IMR-90 (cell line): ENCODE data around the gene SNRPA1. TPM values are rescaled to one million over a fixed set of nuclear protein-coding genes. Genes with fewer than 3 reads are reported as not detected.

Source experiments
- ATAC-seq: fragments of 200-7000 bp; cut with Tn5 transposase; 2 replicates; pipeline ENCODE4 v1.9.1; 2020; ENCODE audit warnings: low read depth, mild to moderate bottlenecking, moderate library complexity
- BruUV-seq: library from RNA; stranded (reverse); fragments of 400-500 nt; replicated peaks from 2 replicates; lab custom pipeline; 2021; lab: Mats Ljungman, UMichigan
- CTCF ChIA-PET: fragments of 300-600 bp; formaldehyde crosslinking; extraction: SDS; loops from one replicate; lab custom pipeline; 2021; ENCODE audit warnings: antibody characterized with exemption; lab: Yijun Ruan, JAX
- POLR2A ChIA-PET: fragments of 300-600 bp; sonication (Branson Sonifier 250); formaldehyde crosslinking; loops from one replicate; lab custom pipeline; 2022; ENCODE audit warnings: antibody characterized with exemption; ENCODE audit not compliant: unreplicated experiment; lab: Charles Lee
- DNase-seq: peaks from one replicate; pipeline ENCODE4 v3.0.0; 2013
- H2AFZ ChIP-seq: replicated peaks from 2 replicates; pipeline ENCODE3; 2013; ENCODE audit warnings: low read length, mild to moderate bottlenecking; ENCODE audit not compliant: poor library complexity
- H2AK5ac ChIP-seq: 2 replicates; pipeline ENCODE4 v1.6.1; 2013; ENCODE audit warnings: low read depth, low read length, inconsistent platforms
- H2AK9ac ChIP-seq: replicated peaks from 2 replicates; pipeline ENCODE3; 2013; ENCODE audit warnings: mild to moderate bottlenecking, low read depth, low read length, moderate library complexity; ENCODE audit not compliant: poor library complexity
- H2BK120ac ChIP-seq: 2 replicates; pipeline ENCODE4 v1.6.1; 2013; ENCODE audit warnings: low read depth, low read length, inconsistent platforms
- H2BK15ac ChIP-seq: 3 replicates; pipeline ENCODE4 v1.6.1; 2013; ENCODE audit warnings: low read depth, low read length, inconsistent platforms
- H2BK20ac ChIP-seq: 2 replicates; pipeline ENCODE4 v1.6.1; 2013; ENCODE audit warnings: low read depth, mild to moderate bottlenecking, inconsistent platforms, low read length, moderate library complexity
- H2BK5ac ChIP-seq: 2 replicates; pipeline ENCODE4 v1.6.1; 2013; ENCODE audit warnings: mild to moderate bottlenecking, low read depth, low read length, inconsistent platforms; ENCODE audit not compliant: poor library complexity, severe bottlenecking
- H3K14ac ChIP-seq: replicated peaks from 2 replicates; pipeline ENCODE4 v1.6.1; 2013; ENCODE audit warnings: low read depth, low read length, inconsistent platforms
- H3K18ac ChIP-seq: 2 replicates; pipeline ENCODE4 v1.6.1; 2013; ENCODE audit warnings: low read depth, low read length, control low read depth
- H3K23ac ChIP-seq: 2 replicates; pipeline ENCODE4 v1.6.1; 2013; ENCODE audit warnings: low read depth, low read length, inconsistent platforms
- H3K27ac ChIP-seq: 2 replicates; pipeline ENCODE4 v1.5.1; 2013; ENCODE audit warnings: mild to moderate bottlenecking, control low read depth, low read length; ENCODE audit not compliant: insufficient read depth
- H3K27me3 ChIP-seq: 2 replicates; pipeline ENCODE4 v1.6.1; 2013; ENCODE audit warnings: low read length; ENCODE audit not compliant: control insufficient read depth, insufficient read depth
- H3K36me3 ChIP-seq: 2 replicates; pipeline ENCODE4 v1.6.1; 2013; ENCODE audit warnings: low read length, mixed read lengths; ENCODE audit not compliant: control insufficient read depth, insufficient read depth
- H3K4ac ChIP-seq: 2 replicates; pipeline ENCODE4 v1.6.1; 2013; ENCODE audit warnings: low read depth, low read length, inconsistent platforms
- H3K4me1 ChIP-seq: 2 replicates; pipeline ENCODE4 v1.6.1; 2013; ENCODE audit warnings: low read length, mixed read lengths; ENCODE audit not compliant: control insufficient read depth, insufficient read depth
- H3K4me2 ChIP-seq: 2 replicates; pipeline ENCODE4 v1.6.1; 2013; ENCODE audit warnings: low read depth, mild to moderate bottlenecking, control low read depth, low read length, moderate library complexity
- H3K4me3 ChIP-seq: 2 replicates; pipeline ENCODE4 v1.5.1; 2013; ENCODE audit warnings: low read depth, mild to moderate bottlenecking, control low read depth, low read length, moderate library complexity; ENCODE audit not compliant: insufficient read depth
- H3K56ac ChIP-seq: 2 replicates; pipeline ENCODE4 v1.6.1; 2013; ENCODE audit warnings: low read length, inconsistent platforms; ENCODE audit not compliant: insufficient read depth; ENCODE audit errors: extremely low read depth
- H3K79me1 ChIP-seq, 2 experiments: 2 replicates each; pipeline ENCODE4 v1.6.1; 2013; ENCODE audit warnings: low read length in 2 of 2, inconsistent platforms in 1 of 2, low read depth in 1 of 2
- H3K9ac ChIP-seq: 2 replicates; pipeline ENCODE4 v1.6.1; 2013; ENCODE audit warnings: low read depth, low read length, control low read depth
- H3K9me1 ChIP-seq: 2 replicates; pipeline ENCODE4 v1.6.1; 2013; ENCODE audit warnings: low read length, inconsistent platforms; ENCODE audit not compliant: insufficient read depth
- H3K9me3 ChIP-seq: 2 replicates; pipeline ENCODE4 v1.6.1; 2013; ENCODE audit warnings: low read length; ENCODE audit not compliant: control insufficient read depth, insufficient read depth
- H4K20me1 ChIP-seq: 2 replicates; pipeline ENCODE4 v1.6.1; 2013; ENCODE audit warnings: low read length, inconsistent platforms; ENCODE audit not compliant: insufficient read depth
- H4K5ac ChIP-seq: 2 replicates; pipeline ENCODE4 v1.6.1; 2013; ENCODE audit warnings: mild to moderate bottlenecking, low read depth, low read length, control low read depth
- H4K8ac ChIP-seq, 2 experiments: 2 replicates each; pipeline ENCODE4 v1.6.1; 2013; ENCODE audit warnings: low read depth in 2 of 2, low read length in 2 of 2, control low read depth in 1 of 2, inconsistent platforms in 1 of 2
- H4K91ac ChIP-seq: 2 replicates; pipeline ENCODE4 v1.6.1; 2013; ENCODE audit warnings: low read depth, low read length, inconsistent platforms; ENCODE audit not compliant: insufficient read depth
- BHLHE40 ChIP-seq: fragments of 150-350 bp; IDR thresholded peaks from 2 replicates; pipeline ENCODE4 v1.6.1; 2016; ENCODE audit warnings: mild to moderate bottlenecking, low read depth, low read length
- CEBPB ChIP-seq: IDR thresholded peaks from 2 replicates; pipeline ENCODE4 v1.6.1; 2012; ENCODE audit warnings: low read depth, low read length, improper control_type of control experiment
- CHD1 ChIP-seq: IDR thresholded peaks from 2 replicates; pipeline ENCODE4 v1.6.1; 2012; ENCODE audit warnings: low read depth, low read length, improper control_type of control experiment
- FOS ChIP-seq: fragments of 150-350 bp; IDR thresholded peaks from 2 replicates; pipeline ENCODE4 v1.6.1; 2016; ENCODE audit warnings: low read depth, low read length
- MAFK ChIP-seq: IDR thresholded peaks from 2 replicates; pipeline ENCODE4 v1.6.1; 2012; ENCODE audit warnings: low read depth, low read length, improper control_type of control experiment
- MAZ ChIP-seq: IDR thresholded peaks from 2 replicates; pipeline ENCODE4 v1.6.1; 2012; ENCODE audit warnings: low read depth, mild to moderate bottlenecking, low read length, improper control_type of control experiment, moderate library complexity, borderline replicate concordance
- MXI1 ChIP-seq: IDR thresholded peaks from 2 replicates; pipeline ENCODE4 v1.6.1; 2012; ENCODE audit warnings: low read depth, mild to moderate bottlenecking, low read length, moderate library complexity, borderline replicate concordance
- NFE2L2 ChIP-seq: fragments of 150-350 bp; IDR thresholded peaks from 2 replicates; pipeline ENCODE4 v1.6.1; 2016; ENCODE audit warnings: low read depth, mild to moderate bottlenecking, low read length
- POLR2A ChIP-seq: IDR thresholded peaks from 2 replicates; pipeline ENCODE4 v1.6.1; 2012; ENCODE audit warnings: mild to moderate bottlenecking, low read depth, low read length
- RAD21 ChIP-seq: IDR thresholded peaks from 2 replicates; pipeline ENCODE4 v1.6.1; 2012; ENCODE audit warnings: low read length, improper control_type of control experiment
- RCOR1 ChIP-seq: IDR thresholded peaks from 2 replicates; pipeline ENCODE4 v1.6.1; 2012; ENCODE audit warnings: mild to moderate bottlenecking, low read length, improper control_type of control experiment; ENCODE audit not compliant: insufficient replicate concordance
- RFX5 ChIP-seq: IDR thresholded peaks from 2 replicates; pipeline ENCODE4 v1.8.0; 2012; ENCODE audit warnings: low read depth, mild to moderate bottlenecking, low read length, moderate library complexity
- SMC3 ChIP-seq: fragments of 150-350 bp; IDR thresholded peaks from 2 replicates; pipeline ENCODE4 v1.6.1; 2016; ENCODE audit warnings: low read depth, mild to moderate bottlenecking, antibody characterized with exemption, low read length, moderate library complexity
- WGBS, 2 experiments: methylation state at CpG; one replicate each; pipeline versions ENCODE4 v1.1.5 to v1.1.7; 2013; ENCODE audit warnings: missing lambda C conversion rate in 2 of 2; ENCODE audit not compliant: insufficient read length in 1 of 2; ENCODE audit errors: extremely low coverage in 2 of 2; 5-methylcytosine and 5-hydroxymethylcytosine counted together
- dilution Hi-C: fragments of 300-500 bp; cut with HindIII; formaldehyde crosslinking; loops from one replicate; pipeline ENCODE4 v1.14.3; 2018; ENCODE audit warnings: low sequenced_read_pairs; ENCODE audit not compliant: unreplicated experiment
- in situ Hi-C: fragments of 300-500 bp; cut with MboI; formaldehyde crosslinking; loops from 3 replicates; pipeline ENCODE4 v1.14.3; 2019; ENCODE audit warnings: low sequenced_read_pairs, inconsistent platforms, mixed read lengths
- intact Hi-C: fragments of 100-400 bp; cut with micrococcal nuclease; formaldehyde crosslinking; loops from 2 replicates; pipeline ENCODE4 v1.10.0; 2022
- polyA plus RNA-seq, 3 experiments: library from polyadenylated mRNA; depleted of rRNA; stranded (reverse); fragments of >200 nt; gene quantifications; 2 replicates each; pipeline ENCODE4 v1.2.3, GENCODE V29; 2012; ENCODE audit warnings: low replicate concordance in 1 of 3
- total RNA-seq: library from RNA; depleted of rRNA; stranded (reverse); fragments of >200 nt; gene quantifications from 2 replicates; pipeline ENCODE4 v1.2.3, GENCODE V29; 2012
- TF ChIP-seq, protein P1 (sequence below): fragments of 150-350 bp; IDR thresholded peaks from 2 replicates; pipeline ENCODE4 v1.6.1; 2016; ENCODE audit warnings: low read depth, mild to moderate bottlenecking, low read length, moderate library complexity, borderline replicate concordance
- TF ChIP-seq, protein P2 (sequence below): fragments of 150-350 bp; IDR thresholded peaks from 2 replicates; pipeline ENCODE4 v1.6.1; 2017; ENCODE audit warnings: mild to moderate bottlenecking, antibody characterized with exemption, low read length, low read depth
- TF ChIP-seq, protein P3 (sequence below): conservative IDR thresholded peaks from 2 replicates; pipeline ENCODE4 v1.5.1; 2012; ENCODE audit warnings: mild to moderate bottlenecking, low read depth, low read length, improper control_type of control experiment

Gene SNRPA1
- total and polyA plus RNA-seq, 2 of the 4 experiments (the other 2 are of a cell fraction), result 37.1 to 79.9 TPM

DNA sequence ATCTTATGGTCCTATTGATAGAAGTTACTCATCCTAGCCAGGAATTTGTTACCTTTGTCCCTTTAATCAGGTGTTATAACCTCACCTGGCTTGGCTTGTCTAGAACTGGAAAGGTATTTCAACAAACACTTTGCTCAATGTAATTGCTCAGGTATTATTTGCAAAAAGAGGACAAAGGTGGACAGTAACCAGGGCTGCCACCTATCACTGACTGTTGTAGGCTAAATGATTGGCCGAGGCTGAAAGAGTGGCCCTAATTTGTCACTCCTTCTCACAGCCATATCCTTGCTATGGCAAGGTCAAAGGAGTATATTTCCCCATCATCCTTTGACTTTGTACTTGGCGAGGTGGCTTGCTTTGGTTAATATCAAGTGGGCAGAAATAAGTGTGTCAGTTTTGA is 15.0 kb downstream of the SNRPA1 start:
- H2AFZ ChIP-seq, result no peak overlapping the region
- H3K4me2 ChIP-seq, result no peak overlapping the region
- H4K91ac ChIP-seq, result no peak overlapping the region
- H3K18ac ChIP-seq, result no peak overlapping the region
- DNase-seq (no peak), ATAC-seq (no peak)
- in situ Hi-C loops (no loop called here), dilution Hi-C loops (no loop called here), intact Hi-C loops (no loop called here)
- H2BK15ac ChIP-seq, result no peak overlapping the region
- H3K27me3 ChIP-seq, result no peaks in the 10 kb centered on the region
- no CpG with 5 or more reads among the region's 2 CpGs for WGBS, 2 experiments
- POLR2A ChIA-PET, result no interaction called here
- no peak overlapping the region for H3K4me3 ChIP-seq
- BruUV-seq, result no TSS peak
- no peak overlapping the region for H3K4ac ChIP-seq
- no peak overlapping the region for H2BK120ac ChIP-seq
- H3K56ac ChIP-seq, result no peak overlapping the region
- H3K14ac ChIP-seq, result no peak overlapping the region
- CTCF ChIA-PET, result no interaction called here
- no peak for TF ChIP-seq RFX5
- no peak for TF ChIP-seq RAD21
- TF ChIP-seq BHLHE40, result no peak
- no peak for TF ChIP-seq POLR2A
- TF ChIP-seq, protein P1, sequence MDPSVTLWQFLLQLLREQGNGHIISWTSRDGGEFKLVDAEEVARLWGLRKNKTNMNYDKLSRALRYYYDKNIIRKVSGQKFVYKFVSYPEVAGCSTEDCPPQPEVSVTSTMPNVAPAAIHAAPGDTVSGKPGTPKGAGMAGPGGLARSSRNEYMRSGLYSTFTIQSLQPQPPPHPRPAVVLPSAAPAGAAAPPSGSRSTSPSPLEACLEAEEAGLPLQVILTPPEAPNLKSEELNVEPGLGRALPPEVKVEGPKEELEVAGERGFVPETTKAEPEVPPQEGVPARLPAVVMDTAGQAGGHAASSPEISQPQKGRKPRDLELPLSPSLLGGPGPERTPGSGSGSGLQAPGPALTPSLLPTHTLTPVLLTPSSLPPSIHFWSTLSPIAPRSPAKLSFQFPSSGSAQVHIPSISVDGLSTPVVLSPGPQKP, result no peak
- no peak for TF ChIP-seq MAZ
- TF ChIP-seq, protein P2, sequence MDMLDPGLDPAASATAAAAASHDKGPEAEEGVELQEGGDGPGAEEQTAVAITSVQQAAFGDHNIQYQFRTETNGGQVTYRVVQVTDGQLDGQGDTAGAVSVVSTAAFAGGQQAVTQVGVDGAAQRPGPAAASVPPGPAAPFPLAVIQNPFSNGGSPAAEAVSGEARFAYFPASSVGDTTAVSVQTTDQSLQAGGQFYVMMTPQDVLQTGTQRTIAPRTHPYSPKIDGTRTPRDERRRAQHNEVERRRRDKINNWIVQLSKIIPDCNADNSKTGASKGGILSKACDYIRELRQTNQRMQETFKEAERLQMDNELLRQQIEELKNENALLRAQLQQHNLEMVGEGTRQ, result no peak
- no peak for TF ChIP-seq CEBPB
- no peak for TF ChIP-seq FOS
- no peak for TF ChIP-seq NFE2L2
- TF ChIP-seq, protein P3, sequence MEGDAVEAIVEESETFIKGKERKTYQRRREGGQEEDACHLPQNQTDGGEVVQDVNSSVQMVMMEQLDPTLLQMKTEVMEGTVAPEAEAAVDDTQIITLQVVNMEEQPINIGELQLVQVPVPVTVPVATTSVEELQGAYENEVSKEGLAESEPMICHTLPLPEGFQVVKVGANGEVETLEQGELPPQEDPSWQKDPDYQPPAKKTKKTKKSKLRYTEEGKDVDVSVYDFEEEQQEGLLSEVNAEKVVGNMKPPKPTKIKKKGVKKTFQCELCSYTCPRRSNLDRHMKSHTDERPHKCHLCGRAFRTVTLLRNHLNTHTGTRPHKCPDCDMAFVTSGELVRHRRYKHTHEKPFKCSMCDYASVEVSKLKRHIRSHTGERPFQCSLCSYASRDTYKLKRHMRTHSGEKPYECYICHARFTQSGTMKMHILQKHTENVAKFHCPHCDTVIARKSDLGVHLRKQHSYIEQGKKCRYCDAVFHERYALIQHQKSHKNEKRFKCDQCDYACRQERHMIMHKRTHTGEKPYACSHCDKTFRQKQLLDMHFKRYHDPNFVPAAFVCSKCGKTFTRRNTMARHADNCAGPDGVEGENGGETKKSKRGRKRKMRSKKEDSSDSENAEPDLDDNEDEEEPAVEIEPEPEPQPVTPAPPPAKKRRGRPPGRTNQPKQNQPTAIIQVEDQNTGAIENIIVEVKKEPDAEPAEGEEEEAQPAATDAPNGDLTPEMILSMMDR, result no peak
- TF ChIP-seq SMC3, result no peak
- no peak for TF ChIP-seq MXI1
- TF ChIP-seq MAFK, result no peak
- no peak for TF ChIP-seq RCOR1
- no peak for TF ChIP-seq CHD1
- H3K9me1 ChIP-seq, result peaks cover 7% of the 10 kb centered on the region; the same call in 1 of the 2 replicates
- H3K36me3 ChIP-seq, result peaks cover 39% of the 10 kb centered on the region
- H3K27ac ChIP-seq, result no peak overlapping the region
- H2BK5ac ChIP-seq, result no peak overlapping the region
- H3K23ac ChIP-seq, result no peak overlapping the region
- H4K5ac ChIP-seq, result no peak overlapping the region
- H2AK9ac ChIP-seq, result no peak overlapping the region
- no peaks in the 10 kb centered on the region for H3K9me3 ChIP-seq
- H2AK5ac ChIP-seq, result no peak overlapping the region
- 0 out of 2 replicates have a peak, but pooled peaks cover 2% of the 10 kb centered on the region for H3K4me1 ChIP-seq
- no peak overlapping the region for H2BK20ac ChIP-seq
- H3K79me1 ChIP-seq, result peaks cover 14 to 33% of the 10 kb centered on the region in 2 experiments
- H4K8ac ChIP-seq, result no peak overlapping the region
- H3K9ac ChIP-seq, result no peak overlapping the region
- peaks cover 13% of the 10 kb centered on the region; the same call in 1 of the 2 replicates for H4K20me1 ChIP-seq
